PC-3 (cell line): ENCODE data around the gene ACTL7B. TPM values are rescaled to one million over a fixed set of nuclear protein-coding genes. Genes with fewer than 3 reads are reported as not detected.

Source experiments
- ATAC-seq: fragments of 200-7000 bp; cut with Tn5 transposase; 2 replicates; pipeline ENCODE4 v1.9.1; 2020; ENCODE audit warnings: mild to moderate bottlenecking, moderate library complexity
- BruUV-seq: library from RNA; stranded (reverse); fragments of 400-500 nt; replicated peaks from 2 replicates; lab custom pipeline; 2021; lab: Mats Ljungman, UMichigan
- CTCF ChIA-PET: fragments of 300-600 bp; sonication (Branson Sonifier 250); formaldehyde crosslinking; loops from one replicate; lab custom pipeline; 2022; ENCODE audit warnings: antibody characterized with exemption; lab: Charles Lee
- POLR2A ChIA-PET: fragments of 300-600 bp; sonication (Branson Sonifier 250); formaldehyde crosslinking; loops from one replicate; lab custom pipeline; 2022; ENCODE audit warnings: antibody characterized with exemption; ENCODE audit not compliant: unreplicated experiment; lab: Charles Lee
- DNase-seq: peaks from one replicate; pipeline ENCODE4 v3.0.0-alpha.2; 2015
- H2AFZ ChIP-seq: fragments of 300-600 bp; sonication (generic); 2 replicates; pipeline ENCODE4 v1.6.0; 2016; ENCODE audit warnings: antibody characterized with exemption, low read length
- H3F3A ChIP-seq: fragments of 300-600 bp; sonication (generic); one replicate; pipeline ENCODE4 v1.6.0; 2017; ENCODE audit warnings: antibody characterized with exemption, low read length, control low read depth, mild to moderate bottlenecking; ENCODE audit not compliant: unreplicated experiment
- H3K27ac ChIP-seq: fragments of 300-600 bp; sonication (generic); 2 replicates; pipeline ENCODE4 v1.5.1; 2016; ENCODE audit warnings: mild to moderate bottlenecking, low read length
- H3K27me3 ChIP-seq: fragments of 300-600 bp; sonication (generic); 2 replicates; pipeline ENCODE4 v1.6.1; 2016; ENCODE audit warnings: low read length, mixed read lengths
- H3K36me3 ChIP-seq: fragments of 300-600 bp; sonication (generic); 2 replicates; pipeline ENCODE4 v1.6.1; 2016; ENCODE audit warnings: low read depth, mixed run types, low read length, mixed read lengths
- H3K4me1 ChIP-seq: fragments of 300-600 bp; sonication (generic); 2 replicates; pipeline ENCODE4 v1.5.1; 2016; ENCODE audit warnings: low read length; ENCODE audit not compliant: insufficient read depth
- H3K4me2 ChIP-seq: fragments of 300-600 bp; sonication (generic); 2 replicates; pipeline ENCODE4 v1.6.0; 2016; ENCODE audit warnings: low read length
- H3K4me3 ChIP-seq: fragments of 300-600 bp; sonication (generic); 2 replicates; pipeline ENCODE4 v1.5.1; 2016; ENCODE audit warnings: mild to moderate bottlenecking, low read length, mixed read lengths
- H3K79me2 ChIP-seq: fragments of 300-600 bp; sonication (generic); 2 replicates; pipeline ENCODE4 v1.6.1; 2017; ENCODE audit warnings: low read length, mixed read lengths
- H3K9ac ChIP-seq: fragments of 300-600 bp; sonication (generic); 2 replicates; pipeline ENCODE4 v1.6.0; 2016; ENCODE audit warnings: mild to moderate bottlenecking, low read length
- H3K9me2 ChIP-seq: fragments of 300-600 bp; sonication (generic); replicated peaks from 2 replicates; pipeline ENCODE4 v1.6.1; 2016; ENCODE audit warnings: mixed run types, low read length, mixed read lengths
- H3K9me3 ChIP-seq: fragments of 300-600 bp; sonication (generic); 2 replicates; pipeline ENCODE4 v1.6.1; 2016; ENCODE audit warnings: low read length, mixed read lengths
- H4K20me1 ChIP-seq: fragments of 300-600 bp; sonication (generic); 2 replicates; pipeline ENCODE4 v1.6.1; 2016; ENCODE audit warnings: low read length, mixed read lengths
- CTCF ChIP-seq: fragments of 300-600 bp; sonication (generic); conservative IDR thresholded peaks from 2 replicates; pipeline ENCODE4 v1.5.1; 2017; ENCODE audit warnings: antibody characterized with exemption, low read depth, mild to moderate bottlenecking, low read length
- EZH2 ChIP-seq: fragments of 300-600 bp; sonication (generic); IDR thresholded peaks from one replicate; pipeline ENCODE4 v1.6.1; 2017; ENCODE audit warnings: antibody characterized with exemption, mild to moderate bottlenecking, low read length; ENCODE audit not compliant: unreplicated experiment
- EZH2phosphoT487 ChIP-seq: fragments of 300-600 bp; sonication (generic); IDR thresholded peaks from 2 replicates; pipeline ENCODE4 v1.6.1; 2018; ENCODE audit warnings: mild to moderate bottlenecking, antibody characterized with exemption, low read length, borderline replicate concordance
- intact Hi-C: fragments of 100-400 bp; cut with micrococcal nuclease; formaldehyde crosslinking; loops from 2 replicates; pipeline ENCODE4 v1.9.0; 2023
- total RNA-seq: library from RNA; depleted of rRNA; stranded (reverse); fragments of >200 nt; gene quantifications from 2 replicates; pipeline ENCODE4 v1.2.3, GENCODE V29; 2014

The ACTL7B gene
- total RNA-seq, 1 experiment from 2014 or later = not detected

DNA sequence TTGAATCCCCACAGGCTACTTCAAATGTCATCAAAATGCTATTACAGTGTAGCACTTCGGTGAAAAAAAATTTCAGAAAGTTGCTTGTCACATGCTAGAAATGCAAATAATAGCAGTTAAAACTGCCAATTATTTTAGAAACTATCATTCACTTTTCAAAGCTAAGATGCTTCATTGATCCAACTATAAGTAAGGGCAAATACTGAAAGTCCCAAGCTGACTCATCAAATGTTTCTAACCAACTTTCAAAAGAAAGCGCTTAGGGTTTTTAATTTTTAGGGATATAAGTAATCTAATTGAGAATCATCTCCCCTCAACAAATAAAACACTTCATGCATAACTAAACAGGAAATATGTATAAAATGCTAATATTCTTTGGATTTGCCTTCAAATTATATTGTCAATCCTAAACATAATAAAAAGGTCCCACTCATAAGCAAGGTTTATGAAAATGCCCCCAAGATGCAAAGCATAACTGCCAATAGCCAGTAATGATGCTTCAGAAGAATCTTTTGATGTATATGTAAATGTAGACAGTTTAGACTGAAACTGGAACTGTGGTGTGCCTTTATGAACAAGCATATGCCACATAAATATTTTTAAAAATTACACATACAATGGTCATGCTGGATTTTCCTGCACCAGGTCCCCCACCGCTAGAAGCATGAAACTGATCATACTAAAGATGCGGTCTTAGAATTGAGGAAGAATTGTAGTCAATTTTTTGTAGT, 18.4 kb upstream of the ACTL7B start:
- POLR2A ChIA-PET = no interaction called here
- CTCF ChIA-PET = no interaction called here
- H3K4me3 ChIP-seq = no peak overlapping the region
- no peak for DNase-seq
- no peak overlapping the region for H2AFZ ChIP-seq
- ATAC-seq = no peak
- H3K4me1 ChIP-seq = peaks cover 7% of the 10 kb centered on the region
- no peaks in the 10 kb centered on the region for H3K9me3 ChIP-seq
- H3K79me2 ChIP-seq = no peaks in the 10 kb centered on the region
- no peaks in the 10 kb centered on the region for H3F3A ChIP-seq
- peaks cover 35% of the 10 kb centered on the region for H3K36me3 ChIP-seq
- BruUV-seq = no TSS peak
- H3K9me2 ChIP-seq = no peaks in the 10 kb centered on the region
- no peaks in the 10 kb centered on the region for H3K27me3 ChIP-seq
- TF ChIP-seq EZH2 (no peak), EZH2phosphoT487 (no peak), CTCF (no peak)
- H3K9ac ChIP-seq = no peak overlapping the region
- intact Hi-C loops = no loop called here
- no peak overlapping the region for H3K27ac ChIP-seq
- H3K4me2 ChIP-seq = no peak overlapping the region
- no peaks in the 10 kb centered on the region for H4K20me1 ChIP-seq

- H3F3A ChIP-seq = no peaks in the 10 kb centered on the region
- H2AFZ ChIP-seq = no peak overlapping the region
- H3K36me3 ChIP-seq = peaks cover 19% of the 10 kb centered on the region
- H3K4me1 ChIP-seq = peaks cover 11% of the 10 kb centered on the region
- peak overlapping the region; percentile 14; the same call in 1 of the 2 replicates for H3K4me2 ChIP-seq
- H3K79me2 ChIP-seq = no peaks in the 10 kb centered on the region
- H3K9me3 ChIP-seq = no peaks in the 10 kb centered on the region
- DNase-seq (peak; percentile 59), ATAC-seq (peak; percentile 69)
- H3K9ac ChIP-seq = no peak overlapping the region
- ChIA-PET POLR2A (no interaction called here), CTCF (no interaction called here)
- TF ChIP-seq EZH2 = no peak
- no peak for TF ChIP-seq EZH2phosphoT487
- no peak for TF ChIP-seq CTCF
- H3K4me3 ChIP-seq = no peak overlapping the region
- no peaks in the 10 kb centered on the region for H3K9me2 ChIP-seq
- no peaks in the 10 kb centered on the region for H3K27me3 ChIP-seq
- no TSS peak for BruUV-seq
- intact Hi-C loops = no loop called here
- H3K27ac ChIP-seq = no peak overlapping the region
- H4K20me1 ChIP-seq = no peaks in the 10 kb centered on the region
Observed at GRCh38 chr9:108869092-108869725, 13.4 kb upstream of the ACTL7B start.

DNA sequence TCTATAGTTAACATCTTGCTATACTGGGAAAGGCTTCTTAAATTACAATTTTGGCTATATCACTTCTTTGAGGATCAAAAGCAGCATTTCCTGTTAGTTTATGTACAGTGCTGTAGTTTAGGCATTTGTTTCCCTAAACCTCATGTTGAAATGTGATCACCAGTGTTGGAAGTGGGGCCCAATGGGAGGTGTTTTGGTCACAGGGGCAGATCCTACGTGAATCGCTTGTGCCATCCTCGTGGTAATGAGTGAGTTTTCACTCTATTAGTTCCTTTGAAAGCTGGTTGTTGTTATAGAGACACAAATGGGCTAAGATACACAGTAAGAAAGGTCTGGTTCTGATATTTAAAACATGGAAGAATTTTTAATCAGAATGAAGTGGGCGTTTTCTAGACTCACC, 12.0 kb upstream of the ACTL7B start:
- H3K27me3 ChIP-seq = no peaks in the 10 kb centered on the region
- H3K4me1 ChIP-seq = peaks cover 11% of the 10 kb centered on the region
- H3K9ac ChIP-seq = no peak overlapping the region
- no peaks in the 10 kb centered on the region for H4K20me1 ChIP-seq
- H3K36me3 ChIP-seq = peaks cover 10% of the 10 kb centered on the region
- DNase-seq (no peak), ATAC-seq (no peak)
- TF ChIP-seq CTCF (no peak), EZH2phosphoT487 (no peak), EZH2 (no peak)
- H3K79me2 ChIP-seq = no peaks in the 10 kb centered on the region
- no peak overlapping the region for H3K4me3 ChIP-seq
- no TSS peak for BruUV-seq
- no peaks in the 10 kb centered on the region for H3K9me3 ChIP-seq
- no peak overlapping the region for H2AFZ ChIP-seq
- no peaks in the 10 kb centered on the region for H3K9me2 ChIP-seq
- no peaks in the 10 kb centered on the region for H3F3A ChIP-seq
- H3K27ac ChIP-seq = no peak overlapping the region
- CTCF ChIA-PET = no interaction called here
- intact Hi-C loops = no loop called here
- POLR2A ChIA-PET = no interaction called here
- no peak overlapping the region for H3K4me2 ChIP-seq
